Vagina (tissue), 2 donors: Measurements from ENCODE around the gene OR2H1. TPM values are rescaled to one million over a fixed set of nuclear protein-coding genes. Genes with fewer than 3 reads are reported as not detected.
A peak's percentile ranks its signal among the peaks of the same experiment; 100 is the strongest.

Source experiments
- DNase-seq, 2 donors: peaks; one replicate each; pipeline ENCODE4 v3.0.0-alpha.2; 2017; ENCODE audit errors: extremely low spot score in 2 of 2
- H3K27ac ChIP-seq: fragments of 200-600 bp; sonication (generic); one replicate; pipeline ENCODE4 v1.5.1; 2019
- H3K27me3 ChIP-seq: fragments of 200-600 bp; sonication (generic); one replicate; pipeline ENCODE4 v1.5.1; 2019
- H3K36me3 ChIP-seq, 2 donors: fragments of 200-600 bp; sonication (generic); one replicate each; pipeline ENCODE4 v1.5.1; 2017 to 2019
- H3K4me1 ChIP-seq: fragments of 200-600 bp; sonication (generic); one replicate; pipeline ENCODE4 v1.5.1; 2019
- H3K4me3 ChIP-seq, 2 donors: fragments of 200-600 bp; sonication (generic); 1 replicate in 1 of 2; 2 replicates in 1 of 2; pipeline ENCODE4 v1.5.1; 2016 to 2019
- H3K9me3 ChIP-seq: fragments of 200-600 bp; sonication (generic); one replicate; pipeline ENCODE4 v1.5.1; 2019
- CTCF ChIP-seq, 3 experiments: fragments of 450-650 bp in 2 of 3; fragments of 200-600 bp in 1 of 3; sonication (generic) in 1 of 3; IDR thresholded peaks; one replicate each; pipeline ENCODE4 v1.5.1; 2017 to 2019; ENCODE audit warnings: antibody characterized with exemption in 3 of 3, mild to moderate bottlenecking in 2 of 3, moderate library complexity in 2 of 3
- POLR2A ChIP-seq, 2 donors: fragments of 450-650 bp; IDR thresholded peaks; one replicate each; pipeline ENCODE4 v1.6.1; 2017; ENCODE audit warnings: antibody characterized with exemption in 2 of 2, mild to moderate bottlenecking in 2 of 2, moderate library complexity in 2 of 2
- POLR2AphosphoS5 ChIP-seq, 2 donors: sonication (generic); formaldehyde crosslinking; IDR thresholded peaks; one replicate each; pipeline ENCODE4 v1.9.0; 2017; ENCODE audit warnings: antibody characterized with exemption in 2 of 2, mild to moderate bottlenecking in 2 of 2, low read depth in 1 of 2; ENCODE audit not compliant: insufficient read depth in 1 of 2
- intact Hi-C: fragments of 100-400 bp; cut with DNase I; formaldehyde crosslinking; loops from one replicate; pipeline ENCODE4 v1.15.1; 2023
- total RNA-seq: library from RNA; depleted of rRNA; stranded (reverse); fragments of >200 nt; gene quantifications from one replicate; pipeline ENCODE4 v1.2.3, GENCODE V29; 2016

The OR2H1 gene
- total RNA-seq, 1 donor from 2014 or later = not detected

GRCh38 chr6:29501106-29501505 is 44.2 kb downstream of the OR2H1 start:
- no peak for DNase-seq
- Histone ChIP-seq H3K4me1 (no peaks in the 10 kb centered on the region), H3K27me3 (no peaks in the 10 kb centered on the region), H3K4me3 (no peak overlapping the region), H3K27ac (no peak overlapping the region), H3K36me3 (no peaks in the 10 kb centered on the region), H3K9me3 (no peaks in the 10 kb centered on the region)
- TF ChIP-seq CTCF (IDR thresholded peaks at IDR 0.05) (no peak), POLR2AphosphoS5 (IDR thresholded peaks at IDR 0.05; ENCODE audit: insufficient read depth in 1 of 2, low read depth in 1 of 2) (no peak), POLR2A (IDR thresholded peaks at IDR 0.05) (no peak)
- intact Hi-C loops = no loop called here

GRCh38 chr6:29502181-29502580 is 45.2 kb downstream of the OR2H1 start:
- Histone ChIP-seq H3K4me1 (no peaks in the 10 kb centered on the region), H3K27ac (no peak overlapping the region), H3K27me3 (no peaks in the 10 kb centered on the region), H3K36me3 (no peaks in the 10 kb centered on the region), H3K4me3 (no peak overlapping the region), H3K9me3 (no peaks in the 10 kb centered on the region)
- no peak for TF ChIP-seq POLR2AphosphoS5 (IDR thresholded peaks at IDR 0.05; ENCODE audit: insufficient read depth in 1 of 2, low read depth in 1 of 2)
- no peak for TF ChIP-seq CTCF (IDR thresholded peaks at IDR 0.05)
- no peak for TF ChIP-seq POLR2A (IDR thresholded peaks at IDR 0.05)
- intact Hi-C loops = no loop called here
- no peak for DNase-seq

GRCh38 chr6:29502597-29502996 is 45.6 kb downstream of the OR2H1 start:
- no peaks in the 10 kb centered on the region for H3K9me3 ChIP-seq
- no peaks in the 10 kb centered on the region for H3K4me1 ChIP-seq
- no peak overlapping the region for H3K4me3 ChIP-seq
- H3K36me3 ChIP-seq = no peaks in the 10 kb centered on the region
- TF ChIP-seq POLR2A (IDR thresholded peaks at IDR 0.05) (no peak), CTCF (IDR thresholded peaks at IDR 0.05) (no peak), POLR2AphosphoS5 (IDR thresholded peaks at IDR 0.05; ENCODE audit: insufficient read depth in 1 of 2, low read depth in 1 of 2) (no peak)
- no peak for DNase-seq
- intact Hi-C loops = no loop called here
- H3K27me3 ChIP-seq = no peaks in the 10 kb centered on the region
- H3K27ac ChIP-seq = no peak overlapping the region

GRCh38 chr6:29504961-29505360 is 48.0 kb downstream of the OR2H1 start:
- Histone ChIP-seq H3K27me3 (no peaks in the 10 kb centered on the region), H3K4me3 (no peak overlapping the region), H3K36me3 (no peaks in the 10 kb centered on the region), H3K9me3 (no peaks in the 10 kb centered on the region), H3K27ac (no peak overlapping the region), H3K4me1 (no peaks in the 10 kb centered on the region)
- TF ChIP-seq POLR2A (IDR thresholded peaks at IDR 0.05) = no peak
- no peak for TF ChIP-seq CTCF (IDR thresholded peaks at IDR 0.05)
- TF ChIP-seq POLR2AphosphoS5 (IDR thresholded peaks at IDR 0.05; ENCODE audit: insufficient read depth in 1 of 2, low read depth in 1 of 2) = no peak
- intact Hi-C loops = no loop called here
- no peak for DNase-seq

GRCh38 chr6:29505808-29506207 is 48.9 kb downstream of the OR2H1 start:
- intact Hi-C loops = no loop called here
- H3K9me3 ChIP-seq = no peaks in the 10 kb centered on the region
- peak in 1 of 2 donors; percentile 62 for DNase-seq

More at GRCh38 chr6:29505808-29506207, 48.9 kb downstream of the OR2H1 start:
- Histone ChIP-seq H3K4me1 (no peaks in the 10 kb centered on the region), H3K27ac (no peak overlapping the region), H3K36me3 (no peaks in the 10 kb centered on the region), H3K4me3 (no peak overlapping the region), H3K27me3 (no peaks in the 10 kb centered on the region)
- TF ChIP-seq POLR2A (IDR thresholded peaks at IDR 0.05) = no peak
- TF ChIP-seq CTCF (IDR thresholded peaks at IDR 0.05) = no peak
- TF ChIP-seq POLR2AphosphoS5 (IDR thresholded peaks at IDR 0.05; ENCODE audit: insufficient read depth in 1 of 2, low read depth in 1 of 2) = no peak
